Thyroid gland (tissue), 4 donors: ENCODE results near the gene MEX3D.

Experiments used
- POLR2A ChIP-seq, 2 donors: fragments of 450-650 bp; IDR thresholded peaks; one replicate each; pipeline ENCODE4 v1.6.1; 2017; ENCODE audit warnings: antibody characterized with exemption in 2 of 2, mild to moderate bottlenecking in 2 of 2, moderate library complexity in 1 of 2
- TF ChIP-seq, protein P1 (sequence below), 6 experiments: fragments of 200-600 bp in 3 of 6; fragments of 450-650 bp in 3 of 6; sonication (generic) in 3 of 6; IDR thresholded peaks; one replicate each; pipeline ENCODE4 v1.5.1; 2016 to 2019; ENCODE audit warnings: antibody characterized with exemption in 6 of 6, mild to moderate bottlenecking in 2 of 6, inconsistent platforms in 1 of 6, moderate library complexity in 1 of 6

DNA sequence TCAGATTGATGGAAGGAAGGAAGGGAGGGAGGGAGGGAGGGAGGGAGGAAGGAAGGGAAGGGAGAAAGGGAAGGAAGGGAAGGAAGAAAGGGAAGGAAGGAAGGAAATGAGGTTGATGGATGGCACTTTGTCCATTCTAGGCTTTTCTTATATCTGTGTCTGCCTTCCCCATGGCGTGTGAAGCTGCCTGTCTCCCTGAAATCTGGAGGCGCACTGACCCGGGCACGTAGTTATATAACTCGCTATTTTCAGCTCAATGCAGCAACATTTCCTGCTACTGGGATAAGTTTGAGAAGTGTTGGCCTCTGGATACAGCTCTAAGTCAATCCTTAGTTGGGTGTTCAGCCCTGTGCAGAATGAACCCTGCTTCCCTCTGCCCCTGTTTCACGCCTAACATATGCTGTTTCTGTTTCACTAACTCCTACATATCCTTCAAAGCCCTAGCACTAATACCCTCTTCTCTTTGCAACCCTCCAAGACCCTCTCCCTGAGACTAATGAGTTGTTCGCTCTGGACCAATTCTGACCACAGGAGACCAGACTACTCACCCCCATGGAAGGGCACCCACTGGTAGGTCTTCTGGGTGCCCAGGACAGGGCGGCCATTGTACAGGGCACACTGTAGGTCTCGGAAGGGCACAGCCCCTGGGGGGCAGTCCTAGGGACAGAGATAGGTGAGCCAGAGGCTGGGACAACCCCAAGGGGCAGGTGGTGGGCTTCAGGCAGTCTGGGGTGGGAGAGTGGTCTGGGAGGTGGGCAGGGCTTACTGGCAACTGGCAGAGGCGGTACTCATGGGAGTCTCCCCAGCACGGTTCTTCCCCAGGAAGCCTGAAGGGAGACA is 58.3 kb downstream of the MEX3D start:
- TF ChIP-seq, protein P1, sequence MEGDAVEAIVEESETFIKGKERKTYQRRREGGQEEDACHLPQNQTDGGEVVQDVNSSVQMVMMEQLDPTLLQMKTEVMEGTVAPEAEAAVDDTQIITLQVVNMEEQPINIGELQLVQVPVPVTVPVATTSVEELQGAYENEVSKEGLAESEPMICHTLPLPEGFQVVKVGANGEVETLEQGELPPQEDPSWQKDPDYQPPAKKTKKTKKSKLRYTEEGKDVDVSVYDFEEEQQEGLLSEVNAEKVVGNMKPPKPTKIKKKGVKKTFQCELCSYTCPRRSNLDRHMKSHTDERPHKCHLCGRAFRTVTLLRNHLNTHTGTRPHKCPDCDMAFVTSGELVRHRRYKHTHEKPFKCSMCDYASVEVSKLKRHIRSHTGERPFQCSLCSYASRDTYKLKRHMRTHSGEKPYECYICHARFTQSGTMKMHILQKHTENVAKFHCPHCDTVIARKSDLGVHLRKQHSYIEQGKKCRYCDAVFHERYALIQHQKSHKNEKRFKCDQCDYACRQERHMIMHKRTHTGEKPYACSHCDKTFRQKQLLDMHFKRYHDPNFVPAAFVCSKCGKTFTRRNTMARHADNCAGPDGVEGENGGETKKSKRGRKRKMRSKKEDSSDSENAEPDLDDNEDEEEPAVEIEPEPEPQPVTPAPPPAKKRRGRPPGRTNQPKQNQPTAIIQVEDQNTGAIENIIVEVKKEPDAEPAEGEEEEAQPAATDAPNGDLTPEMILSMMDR (IDR thresholded peaks at IDR 0.05), result no peak
- TF ChIP-seq POLR2A (IDR thresholded peaks at IDR 0.05), result no peak
